GM12873 (cell line): ENCODE measurements around the gene OTUB2.

Source experiments
- TF ChIP-seq, protein P1 (sequence below): IDR thresholded peaks from 2 replicates; pipeline ENCODE4 v1.5.1; 2012; ENCODE audit warnings: low read depth, mild to moderate bottlenecking, moderate library complexity, low read length, control low read depth; ENCODE audit not compliant: insufficient read depth; ENCODE audit errors: missing control alignments

OTUB2 gene

DNA sequence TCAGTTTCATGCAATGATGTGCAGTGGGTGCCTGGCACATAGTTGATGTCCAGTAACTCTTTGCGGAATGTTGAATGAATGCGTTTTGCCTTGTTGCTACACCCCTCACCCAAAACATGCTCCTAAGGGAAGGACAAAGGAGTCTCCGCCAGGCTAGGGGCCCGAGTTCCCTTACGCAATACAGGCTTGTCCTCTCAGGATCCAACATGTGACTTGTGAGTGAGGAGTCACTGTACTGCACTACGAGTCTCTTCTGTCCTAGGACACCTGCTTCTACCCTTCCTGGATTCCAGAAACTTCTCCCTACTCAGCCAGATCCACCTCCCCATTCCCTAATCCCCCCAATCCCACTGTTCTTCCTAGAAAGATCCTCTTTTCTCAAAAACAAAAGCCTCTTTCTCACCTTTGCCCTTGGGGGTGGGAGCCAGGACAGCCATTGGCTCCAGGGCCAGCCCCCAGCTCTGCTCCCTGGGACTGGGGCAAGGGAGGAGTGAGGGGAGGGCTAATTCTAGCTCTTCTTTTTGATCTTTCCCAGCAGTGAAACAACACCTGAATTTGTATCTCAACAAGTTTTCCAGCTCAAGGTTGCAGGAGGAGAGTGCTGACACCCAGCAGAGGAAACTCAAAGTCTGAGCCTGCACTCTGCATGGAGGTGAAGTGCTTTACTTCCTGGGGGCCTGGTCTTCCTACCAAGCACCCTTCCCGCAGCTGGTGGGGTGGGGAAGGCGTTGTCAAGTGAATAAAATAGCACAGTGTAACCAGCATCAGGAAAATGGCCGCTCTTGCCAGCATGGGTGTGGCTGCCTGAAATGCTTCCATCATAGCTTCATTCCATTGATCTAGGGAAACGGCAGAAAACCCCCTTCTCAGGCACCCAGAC lies 3.4 kb upstream of the OTUB2 start:
- TF ChIP-seq, protein P1, sequence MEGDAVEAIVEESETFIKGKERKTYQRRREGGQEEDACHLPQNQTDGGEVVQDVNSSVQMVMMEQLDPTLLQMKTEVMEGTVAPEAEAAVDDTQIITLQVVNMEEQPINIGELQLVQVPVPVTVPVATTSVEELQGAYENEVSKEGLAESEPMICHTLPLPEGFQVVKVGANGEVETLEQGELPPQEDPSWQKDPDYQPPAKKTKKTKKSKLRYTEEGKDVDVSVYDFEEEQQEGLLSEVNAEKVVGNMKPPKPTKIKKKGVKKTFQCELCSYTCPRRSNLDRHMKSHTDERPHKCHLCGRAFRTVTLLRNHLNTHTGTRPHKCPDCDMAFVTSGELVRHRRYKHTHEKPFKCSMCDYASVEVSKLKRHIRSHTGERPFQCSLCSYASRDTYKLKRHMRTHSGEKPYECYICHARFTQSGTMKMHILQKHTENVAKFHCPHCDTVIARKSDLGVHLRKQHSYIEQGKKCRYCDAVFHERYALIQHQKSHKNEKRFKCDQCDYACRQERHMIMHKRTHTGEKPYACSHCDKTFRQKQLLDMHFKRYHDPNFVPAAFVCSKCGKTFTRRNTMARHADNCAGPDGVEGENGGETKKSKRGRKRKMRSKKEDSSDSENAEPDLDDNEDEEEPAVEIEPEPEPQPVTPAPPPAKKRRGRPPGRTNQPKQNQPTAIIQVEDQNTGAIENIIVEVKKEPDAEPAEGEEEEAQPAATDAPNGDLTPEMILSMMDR = no peak

DNA sequence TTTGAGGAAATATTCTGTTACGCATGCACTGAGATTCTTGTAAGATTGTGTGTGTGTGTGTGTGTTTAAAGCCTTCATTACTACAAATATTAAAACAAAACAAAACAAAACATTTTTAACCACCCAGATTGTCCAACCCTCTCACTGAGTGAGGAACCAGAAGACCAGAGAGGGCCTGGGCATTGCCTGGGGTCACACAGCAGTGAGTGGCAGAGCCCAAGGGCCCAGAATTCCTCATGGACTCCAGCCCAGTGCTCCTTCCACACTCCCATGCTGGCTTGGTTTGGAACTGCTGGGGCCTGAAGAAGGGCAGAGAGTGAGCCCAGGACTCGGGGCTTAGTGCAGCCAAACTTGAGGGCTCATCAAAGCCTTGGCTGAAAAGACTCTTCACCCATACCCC lies 1.6 kb upstream of the OTUB2 start:
- TF ChIP-seq, protein P1 = no peak

DNA sequence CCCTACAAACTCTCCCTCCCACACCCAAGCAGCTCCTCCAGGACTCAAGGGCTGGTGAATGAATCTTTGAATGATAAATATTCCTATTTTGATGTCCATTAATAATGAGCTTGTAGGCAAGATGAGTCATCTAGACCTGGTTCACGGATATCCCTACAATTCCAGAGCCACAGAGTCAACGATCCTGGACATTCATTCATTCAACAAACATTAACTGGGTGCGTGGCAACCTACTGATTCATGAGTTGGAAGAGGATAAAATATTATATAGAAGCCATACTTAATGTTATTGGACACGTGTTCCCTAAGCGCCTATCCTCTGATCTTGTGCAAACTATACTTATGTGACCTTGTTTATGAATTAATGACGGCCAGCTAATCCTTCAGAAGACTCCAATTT lies 420 bp upstream of the OTUB2 start:
- TF ChIP-seq, protein P1 = no peak

DNA sequence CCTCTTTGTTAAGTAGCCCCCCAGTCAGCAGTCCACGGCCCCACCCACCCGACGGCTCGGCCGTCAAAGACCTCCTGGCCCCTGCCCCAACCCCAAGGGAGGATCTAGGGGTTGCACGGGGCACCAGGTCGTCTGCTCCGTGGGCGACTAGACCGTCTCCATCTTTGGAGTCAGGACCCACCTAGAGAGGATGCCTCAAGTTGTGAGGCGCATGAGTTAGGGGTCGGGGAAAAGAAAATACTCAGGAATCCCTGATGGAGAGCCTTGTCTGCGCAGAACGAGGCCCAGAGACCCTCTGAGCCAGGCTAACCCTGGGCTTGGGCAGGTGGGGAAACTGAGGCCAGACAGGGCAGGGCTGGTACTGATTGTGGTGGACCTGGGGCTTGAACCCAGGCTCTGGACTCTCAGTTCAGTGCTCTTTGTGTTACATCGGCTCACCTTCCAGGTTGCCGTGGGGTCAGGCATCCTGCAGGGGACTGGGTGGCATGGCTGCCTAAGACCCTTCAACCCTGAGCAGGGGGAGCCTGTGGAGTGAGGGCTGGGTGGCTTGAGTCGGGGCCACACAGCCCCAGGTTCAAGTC lies 839 bp downstream of the OTUB2 start:
- TF ChIP-seq, protein P1 = no peak

DNA sequence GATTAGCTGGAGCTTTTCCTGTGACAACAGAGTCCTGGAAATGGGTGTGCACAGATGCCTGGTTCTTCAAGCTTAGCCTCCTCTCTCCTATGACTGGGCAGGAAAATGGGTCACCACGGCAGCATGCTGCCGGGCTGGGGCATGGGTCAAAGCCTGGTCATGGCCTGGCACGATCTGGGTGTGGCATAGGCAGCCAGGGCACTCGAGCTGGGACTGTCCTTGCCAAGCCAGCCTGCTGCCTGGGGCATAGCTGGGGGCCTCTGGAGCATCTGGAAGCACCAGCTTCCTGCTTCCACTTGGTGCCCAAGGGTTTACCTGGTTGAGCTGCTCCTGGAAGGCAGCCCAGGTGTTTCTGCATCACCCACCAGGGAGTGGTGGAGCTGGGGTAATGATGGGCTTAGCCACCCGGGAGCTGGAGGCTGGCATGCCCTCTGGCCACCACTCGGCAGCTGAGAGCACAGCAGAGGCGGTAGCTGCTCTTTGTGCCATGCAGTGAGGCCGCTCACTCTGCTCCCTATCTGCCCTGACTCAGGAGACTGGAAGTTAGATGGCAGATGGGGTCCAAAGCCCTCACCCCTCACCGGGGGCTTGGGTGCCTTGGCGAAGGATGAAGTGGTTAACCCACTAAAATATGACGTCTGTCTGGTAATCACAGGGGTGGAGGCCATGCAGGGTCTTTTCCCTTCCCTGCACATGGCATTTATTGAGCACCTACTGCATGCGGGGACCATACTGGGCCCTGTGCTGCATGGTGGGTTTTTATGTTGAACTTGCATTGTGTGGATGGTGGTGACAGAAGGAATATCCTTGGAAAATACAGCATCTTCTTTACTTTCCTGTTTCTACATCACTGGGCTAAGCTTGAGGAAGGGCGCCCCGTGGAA lies 1.7 kb downstream of the OTUB2 start:
- TF ChIP-seq, protein P1 = no peak

DNA sequence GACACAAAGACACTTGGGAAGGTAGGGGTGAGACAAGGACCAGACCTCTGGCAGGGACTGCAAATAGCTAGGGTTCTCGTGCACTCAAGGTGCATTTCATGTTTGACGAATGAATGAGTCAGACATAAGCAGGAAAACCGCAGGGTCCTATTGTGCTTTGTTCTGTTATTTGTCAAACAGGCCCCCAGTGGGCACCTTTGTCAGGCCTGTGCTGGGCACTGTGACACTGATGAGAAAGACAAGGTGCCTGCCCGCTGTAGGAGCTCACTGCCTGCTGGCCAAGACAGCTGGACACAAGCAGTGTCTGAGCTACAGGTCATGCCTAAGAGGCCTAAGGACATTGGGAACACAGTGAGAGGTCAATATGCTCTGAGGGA lies 2.3 kb downstream of the OTUB2 start:
- TF ChIP-seq, protein P1 = no peak

DNA sequence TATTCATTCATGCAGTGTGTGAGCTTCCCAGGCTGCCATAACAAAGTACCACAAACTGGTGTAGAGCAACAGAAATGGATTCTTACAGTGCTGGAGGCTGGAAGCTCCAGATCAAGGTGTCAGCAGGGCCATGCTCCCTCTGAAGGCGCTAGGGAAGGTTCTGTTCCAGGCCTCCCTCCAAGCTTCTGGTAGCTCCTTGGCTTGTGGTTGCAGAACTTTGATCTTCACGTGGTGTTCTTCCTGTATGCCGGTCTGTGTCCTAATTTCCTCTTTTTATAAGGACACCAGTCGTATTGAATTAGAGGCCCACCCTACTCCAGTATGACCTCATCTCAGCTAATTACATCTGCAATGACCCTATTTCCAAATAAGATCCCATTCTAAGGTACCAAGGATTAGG lies 3.1 kb downstream of the OTUB2 start:
- TF ChIP-seq, protein P1 = no peak
